ENCODE measurements around the gene NEUROG1.

The NEUROG1 gene

GRCh38 chr5:135565266-135565665 lies 29.5 kb upstream of the NEUROG1 start:
- Histone ChIP-seq H3K4me2 (ENCODE audit: low read length) (no peak overlapping the region), H3K27ac (no peak overlapping the region)
- no peak for TF ChIP-seq CTCF (IDR thresholded peaks at IDR 0.05)

GRCh38 chr5:135564331-135564730 lies 28.6 kb upstream of the NEUROG1 start:
- H3K4me3 ChIP-seq (ENCODE audit: low read depth, low read length), result no peak overlapping the region
- no peak for TF ChIP-seq CTCF (IDR thresholded peaks at IDR 0.05)
- no peak overlapping the region for H3K27ac ChIP-seq
- no peaks in the 10 kb centered on the region for H3K27me3 ChIP-seq (ENCODE audit: control insufficient read depth, insufficient read depth, low read length)
- no peaks in the 10 kb centered on the region for H3K79me2 ChIP-seq
- no peak overlapping the region for H3K9ac ChIP-seq
- H3K4me1 ChIP-seq, result no peaks in the 10 kb centered on the region
- no peaks in the 10 kb centered on the region for H3K9me3 ChIP-seq (ENCODE audit: control insufficient read depth, low read length)
- no peak overlapping the region for H3K4me2 ChIP-seq (ENCODE audit: low read length)
- no peaks in the 10 kb centered on the region for H3K36me3 ChIP-seq (ENCODE audit: control insufficient read depth, insufficient read depth, low read length)
- no peak overlapping the region for H2AFZ ChIP-seq

More at GRCh38 chr5:135565266-135565665, 29.5 kb upstream of the NEUROG1 start:
- H3K4me3 ChIP-seq (ENCODE audit: low read depth, low read length), result no peak overlapping the region
- no peak overlapping the region for H2AFZ ChIP-seq
- H3K27me3 ChIP-seq (ENCODE audit: control insufficient read depth, insufficient read depth, low read length), result no peaks in the 10 kb centered on the region
- H3K4me1 ChIP-seq, result no peaks in the 10 kb centered on the region
- no peak overlapping the region for H3K9ac ChIP-seq
- no peaks in the 10 kb centered on the region for H3K36me3 ChIP-seq (ENCODE audit: control insufficient read depth, insufficient read depth, low read length)
- no peaks in the 10 kb centered on the region for H3K79me2 ChIP-seq
- no peaks in the 10 kb centered on the region for H3K9me3 ChIP-seq (ENCODE audit: control insufficient read depth, low read length)

- Histone ChIP-seq H3K79me2 (no peaks in the 10 kb centered on the region), H2AFZ (no peak overlapping the region), H3K36me3 (ENCODE audit: control insufficient read depth, insufficient read depth, low read length) (no peaks in the 10 kb centered on the region), H3K27me3 (ENCODE audit: control insufficient read depth, insufficient read depth, low read length) (no peaks in the 10 kb centered on the region), H3K4me3 (ENCODE audit: low read depth, low read length) (no peak overlapping the region), H3K4me1 (no peaks in the 10 kb centered on the region), H3K9ac (no peak overlapping the region), H3K4me2 (ENCODE audit: low read length) (no peak overlapping the region), H3K27ac (no peak overlapping the region), H3K9me3 (ENCODE audit: control insufficient read depth, low read length) (no peaks in the 10 kb centered on the region)
- no peak for TF ChIP-seq CTCF (IDR thresholded peaks at IDR 0.05)
Measured at GRCh38 chr5:135561266-135561665, 25.5 kb upstream of the NEUROG1 start.

- H3K4me1 ChIP-seq, result no peaks in the 10 kb centered on the region
- peak; percentile 57 for TF ChIP-seq CTCF (IDR thresholded peaks at IDR 0.05)
- H3K79me2 ChIP-seq, result no peaks in the 10 kb centered on the region
- no peak overlapping the region for H3K4me2 ChIP-seq (ENCODE audit: low read length)
- no peak overlapping the region for H3K27ac ChIP-seq
- H3K27me3 ChIP-seq (ENCODE audit: control insufficient read depth, insufficient read depth, low read length), result no peaks in the 10 kb centered on the region
- H3K36me3 ChIP-seq (ENCODE audit: control insufficient read depth, insufficient read depth, low read length), result no peaks in the 10 kb centered on the region
- H3K4me3 ChIP-seq (ENCODE audit: low read depth, low read length), result no peak overlapping the region
- H3K9ac ChIP-seq, result no peak overlapping the region
- H2AFZ ChIP-seq, result peak overlapping the region; percentile 38
- H3K9me3 ChIP-seq (ENCODE audit: control insufficient read depth, low read length), result no peaks in the 10 kb centered on the region
Measured at GRCh38 chr5:135560858-135561257, 25.1 kb upstream of the NEUROG1 start.

GRCh38 chr5:135559354-135559753 lies 23.6 kb upstream of the NEUROG1 start:
- no peaks in the 10 kb centered on the region for H3K27me3 ChIP-seq (ENCODE audit: control insufficient read depth, insufficient read depth, low read length)
- H3K27ac ChIP-seq, result no peak overlapping the region
- no peaks in the 10 kb centered on the region for H3K9me3 ChIP-seq (ENCODE audit: control insufficient read depth, low read length)
- H3K79me2 ChIP-seq, result no peaks in the 10 kb centered on the region
- no peak overlapping the region for H3K9ac ChIP-seq
- H3K4me3 ChIP-seq (ENCODE audit: low read depth, low read length), result no peak overlapping the region
- no peak overlapping the region for H2AFZ ChIP-seq
- no peaks in the 10 kb centered on the region for H3K36me3 ChIP-seq (ENCODE audit: control insufficient read depth, insufficient read depth, low read length)
- no peaks in the 10 kb centered on the region for H3K4me1 ChIP-seq
- H3K4me2 ChIP-seq (ENCODE audit: low read length), result no peak overlapping the region
- no peak for TF ChIP-seq CTCF (IDR thresholded peaks at IDR 0.05)

Data from parathyroid adenoma (tissue), 2 donors.